ENCODE measurements around the gene ZNF423.

DNA sequence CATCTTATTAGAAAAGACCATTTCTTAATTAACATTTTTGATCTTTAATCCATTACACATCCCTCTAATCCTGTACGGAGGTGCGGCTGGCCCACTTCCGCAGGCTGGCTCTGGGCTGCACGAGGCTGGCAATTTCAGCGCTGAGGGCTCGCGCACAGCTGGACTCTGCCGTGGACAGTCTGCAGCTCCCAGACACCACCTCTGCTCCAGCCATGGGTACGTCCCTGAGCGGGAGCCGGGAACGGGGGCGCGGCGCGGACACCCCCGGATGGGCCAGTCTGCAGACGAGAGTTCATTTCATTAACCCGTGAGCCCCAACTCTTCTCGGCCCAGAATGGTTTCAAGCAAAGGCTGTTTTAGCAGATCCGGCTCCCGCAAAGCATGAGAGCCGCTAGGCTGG is 87.9 kb downstream of the ZNF423 start:
- TF ChIP-seq, protein P1, sequence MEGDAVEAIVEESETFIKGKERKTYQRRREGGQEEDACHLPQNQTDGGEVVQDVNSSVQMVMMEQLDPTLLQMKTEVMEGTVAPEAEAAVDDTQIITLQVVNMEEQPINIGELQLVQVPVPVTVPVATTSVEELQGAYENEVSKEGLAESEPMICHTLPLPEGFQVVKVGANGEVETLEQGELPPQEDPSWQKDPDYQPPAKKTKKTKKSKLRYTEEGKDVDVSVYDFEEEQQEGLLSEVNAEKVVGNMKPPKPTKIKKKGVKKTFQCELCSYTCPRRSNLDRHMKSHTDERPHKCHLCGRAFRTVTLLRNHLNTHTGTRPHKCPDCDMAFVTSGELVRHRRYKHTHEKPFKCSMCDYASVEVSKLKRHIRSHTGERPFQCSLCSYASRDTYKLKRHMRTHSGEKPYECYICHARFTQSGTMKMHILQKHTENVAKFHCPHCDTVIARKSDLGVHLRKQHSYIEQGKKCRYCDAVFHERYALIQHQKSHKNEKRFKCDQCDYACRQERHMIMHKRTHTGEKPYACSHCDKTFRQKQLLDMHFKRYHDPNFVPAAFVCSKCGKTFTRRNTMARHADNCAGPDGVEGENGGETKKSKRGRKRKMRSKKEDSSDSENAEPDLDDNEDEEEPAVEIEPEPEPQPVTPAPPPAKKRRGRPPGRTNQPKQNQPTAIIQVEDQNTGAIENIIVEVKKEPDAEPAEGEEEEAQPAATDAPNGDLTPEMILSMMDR (IDR thresholded peaks at IDR 0.05): no peak
- TF ChIP-seq, protein P2, sequence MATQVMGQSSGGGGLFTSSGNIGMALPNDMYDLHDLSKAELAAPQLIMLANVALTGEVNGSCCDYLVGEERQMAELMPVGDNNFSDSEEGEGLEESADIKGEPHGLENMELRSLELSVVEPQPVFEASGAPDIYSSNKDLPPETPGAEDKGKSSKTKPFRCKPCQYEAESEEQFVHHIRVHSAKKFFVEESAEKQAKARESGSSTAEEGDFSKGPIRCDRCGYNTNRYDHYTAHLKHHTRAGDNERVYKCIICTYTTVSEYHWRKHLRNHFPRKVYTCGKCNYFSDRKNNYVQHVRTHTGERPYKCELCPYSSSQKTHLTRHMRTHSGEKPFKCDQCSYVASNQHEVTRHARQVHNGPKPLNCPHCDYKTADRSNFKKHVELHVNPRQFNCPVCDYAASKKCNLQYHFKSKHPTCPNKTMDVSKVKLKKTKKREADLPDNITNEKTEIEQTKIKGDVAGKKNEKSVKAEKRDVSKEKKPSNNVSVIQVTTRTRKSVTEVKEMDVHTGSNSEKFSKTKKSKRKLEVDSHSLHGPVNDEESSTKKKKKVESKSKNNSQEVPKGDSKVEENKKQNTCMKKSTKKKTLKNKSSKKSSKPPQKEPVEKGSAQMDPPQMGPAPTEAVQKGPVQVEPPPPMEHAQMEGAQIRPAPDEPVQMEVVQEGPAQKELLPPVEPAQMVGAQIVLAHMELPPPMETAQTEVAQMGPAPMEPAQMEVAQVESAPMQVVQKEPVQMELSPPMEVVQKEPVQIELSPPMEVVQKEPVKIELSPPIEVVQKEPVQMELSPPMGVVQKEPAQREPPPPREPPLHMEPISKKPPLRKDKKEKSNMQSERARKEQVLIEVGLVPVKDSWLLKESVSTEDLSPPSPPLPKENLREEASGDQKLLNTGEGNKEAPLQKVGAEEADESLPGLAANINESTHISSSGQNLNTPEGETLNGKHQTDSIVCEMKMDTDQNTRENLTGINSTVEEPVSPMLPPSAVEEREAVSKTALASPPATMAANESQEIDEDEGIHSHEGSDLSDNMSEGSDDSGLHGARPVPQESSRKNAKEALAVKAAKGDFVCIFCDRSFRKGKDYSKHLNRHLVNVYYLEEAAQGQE (IDR thresholded peaks at IDR 0.05; ENCODE audit: insufficient read depth in 1 of 2, low read depth in 2 of 2, low read length in 1 of 2): no peak
- no peak for TF ChIP-seq SIN3A (IDR thresholded peaks at IDR 0.05; ENCODE audit: borderline replicate concordance, insufficient read depth, low read depth, low read length)
